Gastroesophageal sphincter (tissue), 4 donors: ENCODE measurements around the gene ALDH7A1. TPM values are rescaled to one million over a fixed set of nuclear protein-coding genes. Genes with fewer than 3 reads are reported as not detected.

Experiments
- ATAC-seq: fragments of 150-250 bp; one replicate; pipeline ENCODE4 v1.9.1; 2016; ENCODE audit warnings: mild to moderate bottlenecking, moderate library complexity
- H3K27ac ChIP-seq, 4 donors: fragments of 200-600 bp; sonication (generic) in 3 of 4; 1 replicate in 3 of 4; 2 replicates in 1 of 4; pipeline ENCODE4 v1.5.1; 2016 to 2019
- H3K27me3 ChIP-seq: fragments of 200-600 bp; sonication (generic); one replicate; pipeline ENCODE4 v1.5.1; 2019
- H3K36me3 ChIP-seq, 2 donors: fragments of 200-600 bp; sonication (generic); one replicate each; pipeline ENCODE4 v1.5.1; 2019; ENCODE audit warnings: control low read depth in 1 of 2
- H3K4me1 ChIP-seq, 3 donors: fragments of 200-600 bp; sonication (generic); 1 replicate in 2 of 3; 2 replicates in 1 of 3; pipeline ENCODE4 v1.5.1; 2016 to 2019; ENCODE audit warnings: control low read depth in 2 of 3
- H3K4me3 ChIP-seq, 2 donors: fragments of 200-600 bp; sonication (generic); one replicate each; pipeline ENCODE4 v1.5.1; 2019; ENCODE audit warnings: mild to moderate bottlenecking in 1 of 2, moderate library complexity in 1 of 2
- H3K9me3 ChIP-seq, 3 donors: fragments of 200-600 bp; sonication (generic); one replicate each; pipeline ENCODE4 v1.5.1; 2017 to 2019; ENCODE audit warnings: control low read depth in 2 of 3
- CTCF ChIP-seq, 4 experiments: fragments of 200-600 bp in 2 of 4; fragments of 450-650 bp in 2 of 4; sonication (generic) in 1 of 4; IDR thresholded peaks; one replicate each; pipeline ENCODE4 v1.5.1; 2017 to 2019; ENCODE audit warnings: antibody characterized with exemption in 4 of 4, mild to moderate bottlenecking in 2 of 4, moderate library complexity in 2 of 4
- EP300 ChIP-seq: sonication (generic); formaldehyde crosslinking; IDR thresholded peaks from one replicate; pipeline ENCODE4 v1.6.1; 2017; ENCODE audit warnings: antibody characterized with exemption, mild to moderate bottlenecking
- POLR2A ChIP-seq, 2 donors: fragments of 450-650 bp; IDR thresholded peaks; one replicate each; pipeline ENCODE4 v1.6.1; 2017; ENCODE audit warnings: antibody characterized with exemption in 2 of 2, mild to moderate bottlenecking in 2 of 2, moderate library complexity in 1 of 2
- POLR2AphosphoS5 ChIP-seq: sonication (generic); formaldehyde crosslinking; IDR thresholded peaks from one replicate; pipeline ENCODE4 v1.6.1; 2017; ENCODE audit warnings: antibody characterized with exemption
- WGBS, 2 donors: methylation state at CpG; one replicate each; pipeline ENCODE4 v1.1.5; 2018; ENCODE audit warnings: low coverage in 1 of 2; 5-methylcytosine and 5-hydroxymethylcytosine counted together
- total RNA-seq, 4 donors: library from RNA; depleted of rRNA; stranded (reverse); fragments of >200 nt; gene quantifications; one replicate each; pipeline ENCODE4 v1.1.0, GENCODE V29; 2016

ALDH7A1 gene
- total RNA-seq = 10 to 100 TPM; 13.6 to 23.4 (median 18.6) TPM

- peak within 1 kb of the TSS; percentile 43 to 72 for H3K4me3 ChIP-seq
- peak; percentile 96 for ATAC-seq
- WGBS, 2 donors = 0% methylated on average over 7 to 10 of the region's 44 CpGs
- H3K4me1 ChIP-seq = peaks cover 0 to 25% (median 4%) of the 10 kb centered on the region in 3 donors
- no peaks in the 10 kb centered on the region for H3K27me3 ChIP-seq
- peak within 1 kb of the TSS; percentile 5 to 86 (median 82) for H3K27ac ChIP-seq
- H3K36me3 ChIP-seq = peaks cover 0 to 24% of the 10 kb centered on the region in 2 donors
- H3K9me3 ChIP-seq = no peaks in the 10 kb centered on the region
- TF ChIP-seq EP300 (no peak), CTCF (IDR thresholded peaks at IDR 0.05) (peak in 3 of 4 experiments; percentile 42 to 62 (median 46)), POLR2AphosphoS5 (no peak), POLR2A (IDR thresholded peaks at IDR 0.05) (peak; percentile 22 to 36)
Observed at GRCh38 chr5:126594748-126595485, at the start of gene ALDH7A1. ALDH7A1 (minus strand) TSS chr5:126595219; CDS start chr5:126595198, 21 bp downstream.

GRCh38 chr5:126641387-126641786 is 46.4 kb upstream of the ALDH7A1 start:
- no peak overlapping the region for H3K4me3 ChIP-seq
- no peak for TF ChIP-seq POLR2A (IDR thresholded peaks at IDR 0.05)
- no peak for TF ChIP-seq EP300
- TF ChIP-seq CTCF (IDR thresholded peaks at IDR 0.05) = no peak
- no peak for TF ChIP-seq POLR2AphosphoS5
- no peak overlapping the region for H3K27ac ChIP-seq
- ATAC-seq = no peak
- no peaks in the 10 kb centered on the region for H3K36me3 ChIP-seq
- 80 to 94% methylated on average over 2 to 5 of the region's 5 CpGs for WGBS, 2 donors
- H3K27me3 ChIP-seq = no peaks in the 10 kb centered on the region
- peaks cover 0 to 9% (median 0%) of the 10 kb centered on the region in 3 donors for H3K9me3 ChIP-seq
- no peaks in the 10 kb centered on the region for H3K4me1 ChIP-seq

GRCh38 chr5:126640866-126641265 is 45.8 kb upstream of the ALDH7A1 start:
- 82 to 90% methylated on average over 1 of the region's 1 CpG for WGBS, 2 donors
- H3K4me1 ChIP-seq = no peaks in the 10 kb centered on the region
- no peak overlapping the region for H3K27ac ChIP-seq
- ATAC-seq = no peak
- TF ChIP-seq EP300 (no peak), CTCF (IDR thresholded peaks at IDR 0.05) (no peak), POLR2AphosphoS5 (no peak), POLR2A (IDR thresholded peaks at IDR 0.05) (no peak)
- H3K36me3 ChIP-seq = no peaks in the 10 kb centered on the region
- H3K27me3 ChIP-seq = no peaks in the 10 kb centered on the region
- no peak overlapping the region for H3K4me3 ChIP-seq
- H3K9me3 ChIP-seq = peaks cover 0 to 9% (median 0%) of the 10 kb centered on the region in 3 donors

- H3K27ac ChIP-seq = no peak overlapping the region
- no peak for ATAC-seq
- H3K36me3 ChIP-seq = no peaks in the 10 kb centered on the region
- WGBS, 2 donors = 67% methylated on average over 1 of the region's 1 CpG; no CpG with 5 or more reads in 1 of the 2 donors
- H3K4me1 ChIP-seq = no peaks in the 10 kb centered on the region
- TF ChIP-seq POLR2AphosphoS5 = no peak
- TF ChIP-seq EP300 = no peak
- TF ChIP-seq POLR2A (IDR thresholded peaks at IDR 0.05) = no peak
- TF ChIP-seq CTCF (IDR thresholded peaks at IDR 0.05) = no peak
- H3K9me3 ChIP-seq = no peaks in the 10 kb centered on the region
- no peaks in the 10 kb centered on the region for H3K27me3 ChIP-seq
- H3K4me3 ChIP-seq = no peak overlapping the region
Observed at GRCh38 chr5:126636956-126637355, 41.9 kb upstream of the ALDH7A1 start.

GRCh38 chr5:126635585-126635984 is 40.6 kb upstream of the ALDH7A1 start:
- 92 to 96% methylated on average over 3 of the region's 3 CpGs for WGBS, 2 donors
- Histone ChIP-seq H3K27me3 (no peaks in the 10 kb centered on the region), H3K9me3 (no peaks in the 10 kb centered on the region), H3K4me1 (no peaks in the 10 kb centered on the region), H3K36me3 (no peaks in the 10 kb centered on the region), H3K27ac (no peak overlapping the region), H3K4me3 (no peak overlapping the region)
- ATAC-seq = no peak
- TF ChIP-seq POLR2A (IDR thresholded peaks at IDR 0.05) = no peak
- no peak for TF ChIP-seq EP300
- TF ChIP-seq CTCF (IDR thresholded peaks at IDR 0.05) = no peak
- no peak for TF ChIP-seq POLR2AphosphoS5
